K562 (cell line): ENCODE data around the gene SNX19. TPM values are rescaled to one million over a fixed set of nuclear protein-coding genes. Genes with fewer than 3 reads are reported as not detected.

Experiments used
- ATAC-seq: fragments of 200-7000 bp; cut with Tn5 transposase; 3 replicates; pipeline ENCODE4 v1.9.1; 2020; ENCODE audit warnings: moderate library complexity
- BruUV-seq: library from RNA; stranded (reverse); fragments of 400-500 nt; replicated peaks from 2 replicates; lab custom pipeline; 2021; lab: Mats Ljungman, UMichigan
- CTCF ChIA-PET: fragments of 300-600 bp; formaldehyde crosslinking; extraction: SDS; loops from one replicate; lab custom pipeline; 2021; ENCODE audit warnings: low intra/inter-chr PET ratio; lab: Yijun Ruan, JAX
- POLR2A ChIA-PET: fragments of 300-600, 350-650 bp; sonication (Branson Sonifier 250); formaldehyde crosslinking; extraction: SDS; loops from one replicate; lab custom pipeline; 2021; ENCODE audit warnings: antibody characterized with exemption, inconsistent platforms; lab: Yijun Ruan, JAX
- DNase-seq, 4 experiments: peaks; one replicate each; pipeline versions ENCODE4 v3.0.0 to v3.0.0-alpha.2; 2011 to 2018; ENCODE audit warnings: low spot score in 3 of 4, mixed read lengths in 3 of 4; ENCODE audit errors: extremely low read depth in 1 of 4
- FAIRE-seq: peaks from 2 replicates; lab custom pipeline; 2011; peaks lifted over from hg19 to GRCh38; lab: Jason Lieb, UNC
- H2AFZ ChIP-seq: 2 replicates; pipeline ENCODE4 v1.6.0; 2011; ENCODE audit warnings: low read depth, low read length, control low read depth, inconsistent platforms
- H3K27ac ChIP-seq: fragments of 200-600 bp; 3 replicates; pipeline ENCODE4 v1.8.0; 2011; ENCODE audit warnings: low read depth, mild to moderate bottlenecking, control low read depth, inconsistent platforms, low read length, moderate library complexity, mixed read lengths; ENCODE audit errors: extremely low read depth
- H3K27me3 ChIP-seq, 2 experiments: fragments of 300-600 bp in 1 of 2; 2 replicates in 1 of 2; 3 replicates in 1 of 2; pipeline versions ENCODE4 v1.6.0 to v1.8.0; 2011; ENCODE audit warnings: inconsistent platforms in 2 of 2, low read length in 2 of 2, mild to moderate bottlenecking in 1 of 2, mixed read lengths in 1 of 2, moderate library complexity in 1 of 2; ENCODE audit not compliant: control insufficient read depth in 2 of 2, insufficient read depth in 2 of 2
- H3K36me3 ChIP-seq: fragments of 300-600 bp; 3 replicates; pipeline ENCODE4 v1.8.0; 2011; ENCODE audit warnings: mild to moderate bottlenecking, low read length, inconsistent platforms; ENCODE audit not compliant: control insufficient read depth, insufficient read depth
- H3K4me1 ChIP-seq, 2 experiments: fragments of 200-600 bp in 1 of 2; replicated peaks in 1 of 2; 2 replicates in 1 of 2; 3 replicates in 1 of 2; pipeline versions ENCODE4 v1.5.1 to v1.8.0; 2011; ENCODE audit warnings: inconsistent platforms in 2 of 2, low read length in 2 of 2, mild to moderate bottlenecking in 1 of 2, mixed read lengths in 1 of 2, moderate library complexity in 1 of 2; ENCODE audit not compliant: control insufficient read depth in 2 of 2, insufficient read depth in 2 of 2
- H3K4me2 ChIP-seq: 2 replicates; pipeline ENCODE4 v1.6.1; 2011; ENCODE audit warnings: low read length, control low read depth, inconsistent platforms, mixed read lengths; ENCODE audit not compliant: insufficient read depth
- H3K4me3 ChIP-seq: fragments of 200-600 bp; sonication (generic), shearing (Covaris generic); 2 replicates; pipeline ENCODE4 v1.5.1; 2016; ENCODE audit warnings: control low read depth, inconsistent platforms
- H3K79me2 ChIP-seq: fragments of 200-600 bp; 3 replicates; pipeline ENCODE4 v1.8.0; 2011; ENCODE audit warnings: low read length, inconsistent platforms; ENCODE audit not compliant: control insufficient read depth, insufficient read depth
- H3K9ac ChIP-seq, 2 experiments: 2 replicates each; pipeline versions ENCODE4 v1.6.0 to v1.6.1; 2011; ENCODE audit warnings: low read depth in 2 of 2, low read length in 2 of 2, control low read depth in 1 of 2, inconsistent platforms in 1 of 2, mild to moderate bottlenecking in 1 of 2, mixed read lengths in 1 of 2; ENCODE audit not compliant: insufficient read depth in 1 of 2
- H3K9me1 ChIP-seq: one replicate; pipeline ENCODE4 v1.6.0; 2011; ENCODE audit warnings: inconsistent platforms, mild to moderate bottlenecking, low read length, moderate library complexity; ENCODE audit not compliant: control insufficient read depth, insufficient read depth
- H3K9me3 ChIP-seq: replicated peaks from 2 replicates; pipeline ENCODE4 v1.5.1; 2011; ENCODE audit warnings: low read depth, low read length, inconsistent platforms; ENCODE audit not compliant: control insufficient read depth, insufficient read depth
- H4K20me1 ChIP-seq: replicated peaks from 2 replicates; pipeline ENCODE4 v1.6.1; 2011; ENCODE audit warnings: low read length, inconsistent platforms, mixed read lengths; ENCODE audit not compliant: control insufficient read depth, insufficient read depth
- HDAC6 ChIP-seq: IDR thresholded peaks from 2 replicates; pipeline ENCODE4 v1.6.1; 2012; ENCODE audit warnings: low read depth, mild to moderate bottlenecking, control low read depth, inconsistent platforms, low read length, moderate library complexity
- ILF3 ChIP-seq: fragments of 450-650 bp; IDR thresholded peaks from 2 replicates; pipeline ENCODE4 v1.6.1; 2018; ENCODE audit warnings: antibody characterized with exemption, mild to moderate bottlenecking, moderate library complexity, borderline replicate concordance
- JUN ChIP-seq, 2 experiments: sonication (generic) in 1 of 2; formaldehyde crosslinking in 1 of 2; IDR thresholded peaks; 2 replicates each; pipeline versions ENCODE4 v1.6.1 to v1.8.0; 2012 to 2022; ENCODE audit warnings: borderline replicate concordance in 2 of 2, mild to moderate bottlenecking in 2 of 2, improper control_type of control experiment in 1 of 2, low read depth in 1 of 2, low read length in 1 of 2, missing genetic modification reagents in 1 of 2
- NR2C1 ChIP-seq, 2 experiments: fragments of 450-650 bp; IDR thresholded peaks; 2 replicates each; pipeline ENCODE4 v1.6.1; 2017; ENCODE audit warnings: mild to moderate bottlenecking in 2 of 2, antibody characterized with exemption in 1 of 2, inconsistent platforms in 1 of 2, missing compliant biosample characterization in 1 of 2, missing genetic modification characterization in 1 of 2
- PHB2 ChIP-seq: fragments of 450-650 bp; IDR thresholded peaks from 2 replicates; pipeline ENCODE4 v1.6.1; 2017; ENCODE audit warnings: low read depth
- PTRF ChIP-seq: fragments of 450-650 bp; IDR thresholded peaks from 2 replicates; pipeline ENCODE4 v1.6.1; 2016; ENCODE audit warnings: mild to moderate bottlenecking, missing genetic modification characterization, missing compliant biosample characterization
- SIN3A ChIP-seq, 2 experiments: fragments of 150-350 bp in 1 of 2; IDR thresholded peaks; 2 replicates each; pipeline ENCODE4 v1.6.1; 2011 to 2016; ENCODE audit warnings: borderline replicate concordance in 2 of 2, low read depth in 2 of 2, low read length in 2 of 2, mild to moderate bottlenecking in 2 of 2, moderate library complexity in 2 of 2; ENCODE audit not compliant: control insufficient read depth in 1 of 2
- TEAD4 ChIP-seq, 2 experiments: sonication (generic) in 1 of 2; formaldehyde crosslinking in 1 of 2; IDR thresholded peaks; 2 replicates each; pipeline versions ENCODE4 v1.6.1 to v1.8.0; 2012 to 2022; ENCODE audit warnings: borderline replicate concordance in 1 of 2, inconsistent platforms in 1 of 2, low read length in 1 of 2, mild to moderate bottlenecking in 1 of 2, missing genetic modification reagents in 1 of 2
- ZNF586 ChIP-seq: fragments of 450-650 bp; formaldehyde crosslinking; conservative IDR thresholded peaks from 2 replicates; pipeline ENCODE4 v1.4.0; 2020; ENCODE audit warnings: mild to moderate bottlenecking, moderate library complexity
- ZNF695 ChIP-seq: fragments of 450-650 bp; formaldehyde crosslinking; IDR thresholded peaks from 2 replicates; pipeline ENCODE4 v1.4.0; 2020; ENCODE audit warnings: mild to moderate bottlenecking, moderate library complexity
- WGBS: fragments of 100-300 bp; shearing (Covaris generic); methylation state at CpG from one replicate; pipeline ENCODE4 v1.1.6; 2016; ENCODE audit warnings: low coverage, mixed read lengths; ENCODE audit not compliant: insufficient coverage; ENCODE audit errors: missing lambda C conversion rate; 5-methylcytosine and 5-hydroxymethylcytosine counted together
- in situ Hi-C: fragments of 300-500 bp; cut with MboI; formaldehyde crosslinking; loops from 4 replicates; pipeline ENCODE4 v1.15.0; 2018; ENCODE audit warnings: inconsistent platforms, mixed read lengths
- intact Hi-C: fragments of 100-400 bp; cut with micrococcal nuclease; formaldehyde crosslinking; loops from 2 replicates; pipeline ENCODE4 v1.14.2; 2022
- polyA plus RNA-seq, 8 experiments: library from polyadenylated mRNA; depleted of rRNA in 4 of 8; stranded (reverse) in 5 of 8; unstranded in 3 of 8; fragments of >200 nt; fragmentation: Nextera tagmentation in 2 of 8; fragmentation: Illumina TruSeq in 1 of 8; extraction: Ambion mirVana in 2 of 8; extraction: Trizol in 1 of 8; gene quantifications; 2 replicates each; pipeline versions ENCODE4 v1.2.1 to v1.2.3, GENCODE V29; 2011 to 2014; ENCODE audit warnings: inconsistent platforms in 1 of 8, missing spikeins in 1 of 8
- total RNA-seq, 7 experiments: library from RNA; depleted of rRNA in 6 of 7; stranded (reverse); fragments of >200 nt in 6 of 7; fragmentation: Illumina TruSeq in 2 of 7; extraction: Trizol in 2 of 7; gene quantifications; 2 replicates each; pipeline versions ENCODE4 v1.2.1 to v1.2.3, GENCODE V29; 2011 to 2021; ENCODE audit warnings: low replicate concordance in 1 of 7
- TF ChIP-seq, protein P1 (sequence below): fragments of 250-450 bp; sonication (Bioruptor Pico); IDR thresholded peaks from 2 replicates; pipeline ENCODE4 v1.5.0; 2022; ENCODE audit warnings: mild to moderate bottlenecking
- TF ChIP-seq, protein P2 (sequence below): fragments of 250-450 bp; sonication (Bioruptor Pico); IDR thresholded peaks from 2 replicates; pipeline ENCODE4 v1.4.0; 2020; ENCODE audit warnings: mild to moderate bottlenecking, moderate library complexity
- TF ChIP-seq, protein P3 (sequence below): fragments of 450-650 bp; IDR thresholded peaks from 2 replicates; pipeline ENCODE4 v1.6.1; 2016; ENCODE audit warnings: borderline replicate concordance

The SNX19 gene
- total and polyA plus RNA-seq, 9 of the 15 experiments (the other 6 are each of a cell fraction or from before 2014, with no cell fraction given): 2.2 to 31.3 (median 19.6) TPM

DNA sequence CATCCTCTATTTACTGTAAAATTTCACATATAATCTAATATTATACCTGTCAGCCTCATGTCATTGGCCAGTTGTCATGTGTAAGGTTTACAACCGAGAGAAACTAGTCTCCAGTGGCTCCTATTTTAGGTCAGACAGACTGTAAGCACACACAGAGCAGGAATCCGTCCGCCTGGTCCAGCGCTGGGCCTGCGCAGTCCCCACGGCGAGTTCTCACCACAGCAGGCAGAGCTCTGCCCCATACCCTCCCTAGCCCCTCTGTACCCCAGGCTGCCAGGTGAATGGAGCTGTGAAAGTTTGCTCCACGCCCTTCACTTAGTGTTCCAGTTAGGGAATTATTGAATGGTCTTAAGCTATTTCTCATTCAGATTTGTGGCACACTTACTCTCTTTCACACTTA, 63.7 kb downstream of the SNX19 start:
- no peak for DNase-seq
- peaks cover 0 to 6% of the 10 kb centered on the region in 2 experiments; a peak in 1 of 5 replicates for H3K27me3 ChIP-seq
- no peak overlapping the region for H3K27ac ChIP-seq
- H3K9me3 ChIP-seq: no peaks in the 10 kb centered on the region
- no peaks in the 10 kb centered on the region for H4K20me1 ChIP-seq
- H3K4me2 ChIP-seq: no peak overlapping the region
- H3K79me2 ChIP-seq: no peaks in the 10 kb centered on the region
- CTCF ChIA-PET: no interaction called here
- FAIRE-seq: no peak
- intact Hi-C loops (no loop called here), in situ Hi-C loops (no loop called here)
- no TSS peak for BruUV-seq
- H3K36me3 ChIP-seq: no peaks in the 10 kb centered on the region
- POLR2A ChIA-PET: interaction anchor here (0.6 kb wide), 2 partner anchors 10 to 239 kb away, joined by 3 read pairs; no protein-coding TSS in a partner anchor
- no peak overlapping the region for H2AFZ ChIP-seq
- WGBS: 0% methylated on average over 8 of the region's 8 CpGs
- H3K4me3 ChIP-seq: no peak overlapping the region
- H3K4me1 ChIP-seq: no peaks in the 10 kb centered on the region
- no peaks in the 10 kb centered on the region for H3K9me1 ChIP-seq
- ATAC-seq: no peak
- H3K9ac ChIP-seq: no peak overlapping the region
- TF ChIP-seq, protein P1, sequence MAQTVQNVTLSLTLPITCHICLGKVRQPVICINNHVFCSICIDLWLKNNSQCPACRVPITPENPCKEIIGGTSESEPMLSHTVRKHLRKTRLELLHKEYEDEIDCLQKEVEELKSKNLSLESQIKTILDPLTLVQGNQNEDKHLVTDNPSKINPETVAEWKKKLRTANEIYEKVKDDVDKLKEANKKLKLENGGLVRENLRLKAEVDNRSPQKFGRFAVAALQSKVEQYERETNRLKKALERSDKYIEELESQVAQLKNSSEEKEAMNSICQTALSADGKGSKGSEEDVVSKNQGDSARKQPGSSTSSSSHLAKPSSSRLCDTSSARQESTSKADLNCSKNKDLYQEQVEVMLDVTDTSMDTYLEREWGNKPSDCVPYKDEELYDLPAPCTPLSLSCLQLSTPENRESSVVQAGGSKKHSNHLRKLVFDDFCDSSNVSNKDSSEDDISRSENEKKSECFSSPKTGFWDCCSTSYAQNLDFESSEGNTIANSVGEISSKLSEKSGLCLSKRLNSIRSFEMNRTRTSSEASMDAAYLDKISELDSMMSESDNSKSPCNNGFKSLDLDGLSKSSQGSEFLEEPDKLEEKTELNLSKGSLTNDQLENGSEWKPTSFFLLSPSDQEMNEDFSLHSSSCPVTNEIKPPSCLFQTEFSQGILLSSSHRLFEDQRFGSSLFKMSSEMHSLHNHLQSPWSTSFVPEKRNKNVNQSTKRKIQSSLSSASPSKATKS (CRISPR knock-in tag): no peak
- TF ChIP-seq ZNF586: no peak
- TF ChIP-seq, protein P2, sequence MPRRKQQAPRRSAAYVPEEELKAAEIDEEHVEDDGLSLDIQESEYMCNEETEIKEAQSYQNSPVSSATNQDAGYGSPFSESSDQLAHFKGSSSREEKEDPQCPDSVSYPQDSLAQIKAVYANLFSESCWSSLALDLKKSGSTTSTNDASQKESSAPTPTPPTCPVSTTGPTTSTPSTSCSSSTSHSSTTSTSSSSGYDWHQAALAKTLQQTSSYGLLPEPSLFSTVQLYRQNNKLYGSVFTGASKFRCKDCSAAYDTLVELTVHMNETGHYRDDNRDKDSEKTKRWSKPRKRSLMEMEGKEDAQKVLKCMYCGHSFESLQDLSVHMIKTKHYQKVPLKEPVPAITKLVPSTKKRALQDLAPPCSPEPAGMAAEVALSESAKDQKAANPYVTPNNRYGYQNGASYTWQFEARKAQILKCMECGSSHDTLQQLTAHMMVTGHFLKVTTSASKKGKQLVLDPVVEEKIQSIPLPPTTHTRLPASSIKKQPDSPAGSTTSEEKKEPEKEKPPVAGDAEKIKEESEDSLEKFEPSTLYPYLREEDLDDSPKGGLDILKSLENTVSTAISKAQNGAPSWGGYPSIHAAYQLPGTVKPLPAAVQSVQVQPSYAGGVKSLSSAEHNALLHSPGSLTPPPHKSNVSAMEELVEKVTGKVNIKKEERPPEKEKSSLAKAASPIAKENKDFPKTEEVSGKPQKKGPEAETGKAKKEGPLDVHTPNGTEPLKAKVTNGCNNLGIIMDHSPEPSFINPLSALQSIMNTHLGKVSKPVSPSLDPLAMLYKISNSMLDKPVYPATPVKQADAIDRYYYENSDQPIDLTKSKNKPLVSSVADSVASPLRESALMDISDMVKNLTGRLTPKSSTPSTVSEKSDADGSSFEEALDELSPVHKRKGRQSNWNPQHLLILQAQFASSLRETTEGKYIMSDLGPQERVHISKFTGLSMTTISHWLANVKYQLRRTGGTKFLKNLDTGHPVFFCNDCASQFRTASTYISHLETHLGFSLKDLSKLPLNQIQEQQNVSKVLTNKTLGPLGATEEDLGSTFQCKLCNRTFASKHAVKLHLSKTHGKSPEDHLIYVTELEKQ (CRISPR knock-in tag): no peak
- no peak for TF ChIP-seq TEAD4 (IDR thresholded peaks at IDR 0.05; ENCODE audit: low read length)
- no peak for TF ChIP-seq TEAD4 (CRISPR knock-in tag; IDR thresholded peaks at IDR 0.05; ENCODE audit: borderline replicate concordance)
- TF ChIP-seq, protein P3, sequence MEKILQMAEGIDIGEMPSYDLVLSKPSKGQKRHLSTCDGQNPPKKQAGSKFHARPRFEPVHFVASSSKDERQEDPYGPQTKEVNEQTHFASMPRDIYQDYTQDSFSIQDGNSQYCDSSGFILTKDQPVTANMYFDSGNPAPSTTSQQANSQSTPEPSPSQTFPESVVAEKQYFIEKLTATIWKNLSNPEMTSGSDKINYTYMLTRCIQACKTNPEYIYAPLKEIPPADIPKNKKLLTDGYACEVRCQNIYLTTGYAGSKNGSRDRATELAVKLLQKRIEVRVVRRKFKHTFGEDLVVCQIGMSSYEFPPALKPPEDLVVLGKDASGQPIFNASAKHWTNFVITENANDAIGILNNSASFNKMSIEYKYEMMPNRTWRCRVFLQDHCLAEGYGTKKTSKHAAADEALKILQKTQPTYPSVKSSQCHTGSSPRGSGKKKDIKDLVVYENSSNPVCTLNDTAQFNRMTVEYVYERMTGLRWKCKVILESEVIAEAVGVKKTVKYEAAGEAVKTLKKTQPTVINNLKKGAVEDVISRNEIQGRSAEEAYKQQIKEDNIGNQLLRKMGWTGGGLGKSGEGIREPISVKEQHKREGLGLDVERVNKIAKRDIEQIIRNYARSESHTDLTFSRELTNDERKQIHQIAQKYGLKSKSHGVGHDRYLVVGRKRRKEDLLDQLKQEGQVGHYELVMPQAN: no peak
- no peak for TF ChIP-seq JUN (IDR thresholded peaks at IDR 0.05; ENCODE audit: borderline replicate concordance, low read depth, low read length)
- no peak for TF ChIP-seq JUN (CRISPR knock-in tag; IDR thresholded peaks at IDR 0.05; ENCODE audit: borderline replicate concordance)
- TF ChIP-seq ILF3: no peak
- no peak for TF ChIP-seq SIN3A (IDR thresholded peaks at IDR 0.05; ENCODE audit: borderline replicate concordance in 2 of 2, control insufficient read depth in 1 of 2, low read depth in 2 of 2, low read length in 2 of 2)
- no peak for TF ChIP-seq ZNF695 (CRISPR knock-in tag)
- no peak for TF ChIP-seq PTRF (tag)
- TF ChIP-seq HDAC6: no peak
- no peak for TF ChIP-seq NR2C1 (IDR thresholded peaks at IDR 0.05)
- TF ChIP-seq NR2C1 (tag; IDR thresholded peaks at IDR 0.05): no peak
- TF ChIP-seq PHB2: no peak
